Limb (tissue), 2 donors: ENCODE data around the gene CALY.

ENCODE experiments used
- DNase-seq, 2 donors: peaks; one replicate each; pipeline ENCODE4 v3.0.0-alpha.2; 2016; ENCODE audit errors: extremely low spot score in 2 of 2

CALY gene

DNA sequence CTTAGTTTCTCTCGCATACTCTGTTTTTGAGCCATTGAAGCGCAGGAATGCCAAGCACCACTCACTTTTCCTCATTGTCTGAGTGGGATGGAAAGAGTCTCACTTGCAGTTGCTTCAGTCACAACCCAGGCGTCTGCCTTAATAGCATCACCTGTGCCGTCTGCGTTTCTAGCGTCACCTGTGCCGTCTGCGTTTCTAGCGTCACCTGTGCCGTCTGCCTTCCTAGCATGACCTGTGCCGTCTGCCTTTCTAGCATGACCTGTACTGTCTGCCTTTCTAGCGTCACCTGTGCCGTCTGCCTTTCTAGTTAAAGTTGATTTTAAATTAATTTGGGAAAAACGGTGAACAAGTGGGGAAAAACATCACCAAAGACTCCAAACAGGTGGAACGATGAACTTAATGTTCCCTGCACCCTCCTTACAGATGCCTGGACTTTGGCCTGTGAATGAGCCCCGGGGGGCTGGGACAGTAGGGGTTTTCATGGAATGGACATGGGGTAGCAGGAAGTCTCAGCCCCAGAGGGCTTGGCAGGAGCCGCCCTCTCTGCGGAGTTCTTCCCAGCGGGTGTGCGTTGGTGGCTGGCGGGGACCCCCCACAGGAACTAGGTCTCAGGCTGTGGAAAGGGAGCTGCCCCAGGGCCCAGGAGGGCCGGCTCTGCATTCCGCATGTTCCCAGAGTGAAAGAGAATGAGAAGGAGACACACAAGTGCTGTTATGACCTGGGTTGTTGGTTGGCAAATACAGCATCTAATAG lies 24.5 kb downstream of the CALY start:
- no peak for DNase-seq

GRCh38 chr10:133311570-133311969 lies 25.1 kb downstream of the CALY start:
- DNase-seq: no peak

GRCh38 chr10:133310789-133311188 lies 25.9 kb downstream of the CALY start:
- DNase-seq: no peak

GRCh38 chr10:133310399-133310755 lies 26.3 kb downstream of the CALY start:
- DNase-seq: no peak

- no peak for DNase-seq
Observed at GRCh38 chr10:133309720-133310398, 26.8 kb downstream of the CALY start.

- DNase-seq: peak; percentile 87 to 93
Observed at GRCh38 chr10:133309100-133309719, 27.5 kb downstream of the CALY start.

DNA sequence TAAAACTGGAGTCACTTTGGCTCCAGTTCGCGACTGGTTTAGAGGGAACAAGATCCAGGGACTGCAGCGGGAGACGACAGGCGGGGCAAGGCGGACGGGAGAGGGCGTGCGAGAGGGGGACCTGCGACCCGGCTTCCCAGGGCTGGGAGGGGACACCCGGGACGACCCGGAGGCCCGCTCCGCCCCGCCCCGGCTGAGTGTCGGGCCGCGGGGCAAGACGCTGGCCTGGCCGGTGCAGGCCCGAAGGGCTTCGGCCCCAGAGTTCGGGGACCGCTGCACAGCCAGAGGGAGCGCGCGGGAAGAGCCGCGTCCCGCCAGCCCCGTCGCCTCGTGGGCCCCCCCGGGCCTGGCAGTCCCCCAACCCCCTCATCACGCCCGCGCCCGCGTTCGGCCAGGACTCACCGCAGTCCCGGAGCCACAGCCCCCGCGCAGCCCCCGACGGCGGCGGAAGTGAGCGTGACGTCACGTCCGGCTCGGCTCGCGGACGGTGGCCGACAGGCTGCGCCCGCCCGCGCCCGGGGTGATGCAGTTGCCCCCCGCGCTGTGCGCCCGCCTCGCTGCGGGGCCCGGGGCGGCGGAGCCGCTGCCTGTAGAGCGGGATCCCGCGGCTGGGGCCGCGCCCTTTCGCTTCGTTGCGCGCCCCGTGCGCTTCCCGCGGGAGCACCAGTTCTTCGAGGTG lies 28.1 kb downstream of the CALY start, which contains the start of the genes TUBGCP2 and ZNF511:
Gene TUBGCP2 (minus strand): TSS at position 452 of the 679 bp plus-strand sequence. CDS start 5,931 bp downstream, outside the sequence.
Gene ZNF511 (plus strand): TSS at position 494 of the 679 bp plus-strand sequence. CDS start 30 bp downstream, at position 524.
- peak; percentile 88 to 94 for DNase-seq

- DNase-seq: peak; percentile 8 to 82
Observed at GRCh38 chr10:133307776-133308420, 28.8 kb downstream of the CALY start.

- no peak for DNase-seq
Observed at GRCh38 chr10:133306941-133307379, 29.7 kb downstream of the CALY start.

- DNase-seq: no peak
Observed at GRCh38 chr10:133306097-133306476, 30.6 kb downstream of the CALY start.

DNA sequence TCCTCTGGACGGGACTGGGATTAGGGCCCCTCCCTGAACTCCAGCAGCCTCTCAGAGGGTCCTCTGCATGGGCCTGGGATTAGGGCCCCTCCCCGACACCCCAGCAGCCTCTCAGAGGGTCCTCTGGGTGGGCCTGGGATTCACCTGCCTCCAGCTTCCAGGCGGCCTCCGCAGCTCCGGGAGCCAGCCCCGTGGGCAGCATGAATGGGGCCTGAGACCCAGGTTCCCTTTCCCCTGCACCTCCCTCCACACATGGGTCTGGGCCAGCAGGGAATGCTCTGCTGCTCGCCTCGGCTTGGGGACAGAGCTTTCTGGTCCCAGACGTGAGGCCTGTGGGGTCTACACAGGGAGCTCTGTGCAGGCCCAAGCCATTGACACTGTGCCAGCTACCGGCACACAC lies 33.5 kb downstream of the CALY start:
- no peak for DNase-seq

DNA sequence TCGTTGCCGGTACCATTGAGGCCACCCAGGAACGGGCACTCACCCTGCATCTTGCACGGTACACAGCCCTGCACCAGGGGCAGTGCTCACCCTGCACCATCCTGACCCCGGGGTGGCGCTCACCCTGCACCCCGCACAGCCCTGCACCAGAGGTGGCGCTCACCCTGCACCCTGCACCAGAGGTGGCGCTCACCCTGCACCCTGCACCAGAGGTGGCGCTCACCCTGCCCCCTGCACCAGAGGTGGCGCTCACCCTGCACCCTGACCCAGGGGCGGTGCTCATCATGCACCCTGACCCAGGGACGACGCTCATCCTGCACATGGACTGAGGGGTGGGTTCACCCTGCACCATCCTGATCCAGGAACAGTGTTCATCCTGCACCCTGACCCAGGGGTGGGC lies 34.5 kb downstream of the CALY start:
- DNase-seq: no peak

DNA sequence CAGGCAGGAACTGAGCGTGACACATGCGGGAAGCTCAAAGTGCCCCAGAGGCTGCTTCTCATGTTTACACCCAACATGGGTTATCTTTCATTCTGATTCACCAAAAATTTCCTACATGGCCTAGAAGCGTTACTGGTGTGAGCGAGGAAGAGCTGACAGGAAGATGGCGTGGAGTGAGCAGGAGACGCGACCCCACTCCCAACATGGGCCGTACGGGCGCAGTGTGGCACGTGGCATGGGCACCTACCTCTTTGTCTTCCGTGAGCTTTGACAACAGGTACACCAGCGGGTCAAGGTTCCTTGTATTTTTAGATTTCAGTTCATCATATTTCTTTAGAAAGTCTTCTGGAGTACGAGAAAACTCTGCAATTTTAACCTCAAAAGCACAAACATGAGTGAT lies 37.0 kb downstream of the CALY start:
- DNase-seq: no peak

- DNase-seq: no peak
Observed at GRCh38 chr10:133299224-133299623, 37.5 kb downstream of the CALY start.

DNA sequence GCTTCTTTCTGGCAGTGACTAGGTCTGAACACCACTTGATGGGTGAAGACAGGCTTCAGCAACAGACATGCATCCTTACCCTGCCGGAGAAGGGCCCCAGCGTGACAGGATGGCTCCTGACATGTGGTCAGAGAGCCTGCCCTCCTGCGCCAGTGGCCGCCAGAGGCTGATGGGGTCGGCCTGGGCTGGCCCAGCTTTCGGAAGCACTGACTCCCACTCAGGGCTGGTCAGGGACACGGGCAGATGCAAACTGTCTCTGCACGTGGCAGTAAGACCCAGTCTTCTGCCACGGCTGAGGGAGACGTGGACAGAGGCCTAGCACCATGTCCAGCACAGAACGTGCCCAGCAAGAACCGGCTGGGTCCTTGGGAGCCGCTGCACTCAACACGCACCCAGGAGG lies 38.2 kb downstream of the CALY start:
- DNase-seq: no peak

- DNase-seq: no peak
Observed at GRCh38 chr10:133297504-133297903, 39.2 kb downstream of the CALY start.

GRCh38 chr10:133295426-133296320 lies 41.0 kb downstream of the CALY start:
- no peak for DNase-seq

GRCh38 chr10:133294189-133294588 lies 42.5 kb downstream of the CALY start:
- no peak for DNase-seq

- DNase-seq: no peak
Observed at GRCh38 chr10:133293810-133294119, 42.9 kb downstream of the CALY start.
